Testis (tissue), 3 donors: Measurements from ENCODE around the gene C16orf92. TPM values are rescaled to one million over a fixed set of nuclear protein-coding genes. Genes with fewer than 3 reads are reported as not detected.

Experiments
- DNase-seq: peaks from one replicate; pipeline ENCODE4 v3.0.0-alpha.2; 2019
- H3K27ac ChIP-seq, 2 donors: fragments of 200-600 bp; sonication (generic); one replicate each; pipeline ENCODE4 v1.5.1; 2019
- H3K27me3 ChIP-seq: fragments of 200-600 bp; sonication (generic); one replicate; pipeline ENCODE4 v1.5.1; 2019
- H3K36me3 ChIP-seq: fragments of 200-600 bp; sonication (generic); one replicate; pipeline ENCODE4 v1.5.1; 2017; ENCODE audit warnings: low read depth; ENCODE audit errors: missing control alignments
- H3K4me1 ChIP-seq: fragments of 200-600 bp; sonication (generic); one replicate; pipeline ENCODE4 v1.5.1; 2019
- H3K4me3 ChIP-seq, 2 donors: fragments of 200-600 bp; sonication (generic); one replicate each; pipeline ENCODE4 v1.5.1; 2017 to 2019
- H3K9me3 ChIP-seq: fragments of 200-600 bp; sonication (generic); one replicate; pipeline ENCODE4 v1.5.1; 2017
- POLR2A ChIP-seq: fragments of 450-650 bp; IDR thresholded peaks from one replicate; pipeline ENCODE4 v1.6.1; 2017; ENCODE audit warnings: antibody characterized with exemption, mild to moderate bottlenecking, moderate library complexity
- WGBS, 2 donors: methylation state at CpG; one replicate each; pipeline ENCODE4 v1.1.5; 2018; 5-methylcytosine and 5-hydroxymethylcytosine counted together
- intact Hi-C: fragments of 100-400 bp; cut with DNase I; formaldehyde crosslinking; loops from one replicate; pipeline ENCODE4 v1.15.1; 2023; ENCODE audit warnings: low total_unique reads
- polyA plus RNA-seq: library from polyadenylated mRNA; stranded (reverse); fragments of 350-450 nt; fragmentation: Illumina TruSeq; extraction: RNeasy Lipid Tissue Mini Kit (QIAGEN cat#74804); gene quantifications from one replicate; pipeline ENCODE4 v1.2.3, GENCODE V29; 2014; ENCODE audit warnings: low read depth, low replicate concordance; ENCODE audit not compliant: insufficient read depth
- total RNA-seq, 2 donors: library from RNA; depleted of rRNA; stranded (reverse); fragments of >200 nt; gene quantifications; one replicate each; pipeline ENCODE4 v1.2.3, GENCODE V29; 2016
- TF ChIP-seq, protein P1 (sequence below), 3 experiments: fragments of 450-650 bp in 2 of 3; fragments of 200-600 bp in 1 of 3; sonication (generic) in 1 of 3; IDR thresholded peaks; one replicate each; pipeline ENCODE4 v1.5.1; 2016 to 2019; ENCODE audit warnings: antibody characterized with exemption in 3 of 3, mild to moderate bottlenecking in 2 of 3, moderate library complexity in 1 of 3

Gene C16orf92
- total and polyA plus RNA-seq, 3 donors from 2014 or later, result 12.4 to 91.3 (median 20.3) TPM

DNA sequence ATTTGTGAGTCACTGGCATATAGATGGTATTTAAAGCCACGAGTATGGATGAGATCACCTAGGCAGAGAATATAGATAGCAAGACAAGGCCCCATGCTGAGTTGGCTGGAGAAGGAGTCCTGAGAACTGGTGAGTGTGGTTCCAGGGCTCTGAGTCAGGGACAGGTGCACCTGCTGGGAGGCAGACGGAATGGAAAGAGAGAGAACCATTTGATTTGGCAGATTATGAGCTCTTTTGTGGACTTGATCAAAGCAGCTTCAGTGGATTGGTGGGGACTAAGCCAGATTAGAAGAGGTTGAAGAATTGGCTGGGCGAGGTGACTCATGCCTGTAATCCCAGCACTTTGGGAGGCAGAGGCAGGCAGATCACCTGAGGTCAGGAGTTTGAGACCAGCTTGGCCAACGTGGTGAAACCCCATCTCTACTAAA, 4.3 kb upstream of the C16orf92 start:
- Histone ChIP-seq H3K27ac (no peak overlapping the region), H3K4me1 (no peaks in the 10 kb centered on the region), H3K36me3 (no peaks in the 10 kb centered on the region), H3K9me3 (no peaks in the 10 kb centered on the region), H3K27me3 (no peaks in the 10 kb centered on the region), H3K4me3 (no peak overlapping the region)
- 77 to 82% methylated on average over 4 of the region's 4 CpGs for WGBS, 2 donors
- no peak for DNase-seq
- TF ChIP-seq, protein P1, sequence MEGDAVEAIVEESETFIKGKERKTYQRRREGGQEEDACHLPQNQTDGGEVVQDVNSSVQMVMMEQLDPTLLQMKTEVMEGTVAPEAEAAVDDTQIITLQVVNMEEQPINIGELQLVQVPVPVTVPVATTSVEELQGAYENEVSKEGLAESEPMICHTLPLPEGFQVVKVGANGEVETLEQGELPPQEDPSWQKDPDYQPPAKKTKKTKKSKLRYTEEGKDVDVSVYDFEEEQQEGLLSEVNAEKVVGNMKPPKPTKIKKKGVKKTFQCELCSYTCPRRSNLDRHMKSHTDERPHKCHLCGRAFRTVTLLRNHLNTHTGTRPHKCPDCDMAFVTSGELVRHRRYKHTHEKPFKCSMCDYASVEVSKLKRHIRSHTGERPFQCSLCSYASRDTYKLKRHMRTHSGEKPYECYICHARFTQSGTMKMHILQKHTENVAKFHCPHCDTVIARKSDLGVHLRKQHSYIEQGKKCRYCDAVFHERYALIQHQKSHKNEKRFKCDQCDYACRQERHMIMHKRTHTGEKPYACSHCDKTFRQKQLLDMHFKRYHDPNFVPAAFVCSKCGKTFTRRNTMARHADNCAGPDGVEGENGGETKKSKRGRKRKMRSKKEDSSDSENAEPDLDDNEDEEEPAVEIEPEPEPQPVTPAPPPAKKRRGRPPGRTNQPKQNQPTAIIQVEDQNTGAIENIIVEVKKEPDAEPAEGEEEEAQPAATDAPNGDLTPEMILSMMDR (IDR thresholded peaks at IDR 0.05), result no peak
- TF ChIP-seq POLR2A, result no peak
- intact Hi-C loops, result no loop called here

DNA sequence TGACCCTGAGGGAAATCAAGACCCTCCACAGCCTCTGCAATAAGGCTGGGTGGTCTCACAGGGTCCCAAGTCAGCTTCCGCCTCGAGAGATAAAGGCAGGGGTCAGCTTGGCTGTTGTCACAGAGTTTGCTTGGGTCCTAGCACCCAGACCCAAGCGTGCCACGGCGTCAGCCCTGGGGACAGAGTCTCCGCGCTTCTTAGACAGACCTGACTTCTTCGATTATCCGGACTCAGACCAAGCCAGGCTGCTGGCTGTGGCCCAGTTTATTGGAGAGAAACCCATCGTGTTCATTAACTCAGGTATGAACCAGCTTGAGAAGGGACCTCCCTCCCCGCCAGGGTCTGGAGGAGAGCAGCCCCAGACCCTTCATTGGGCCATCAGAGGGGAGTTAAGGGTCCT, 588 bp downstream of the C16orf92 start:
- intact Hi-C loops, result loop anchor here (10.0 kb wide), 1 partner anchor 329 kb away; no protein-coding TSS in a partner anchor
- no peak for TF ChIP-seq POLR2A
- TF ChIP-seq, protein P1 (IDR thresholded peaks at IDR 0.05), result no peak
- H3K9me3 ChIP-seq, result no peaks in the 10 kb centered on the region
- H3K27ac ChIP-seq, result no peak overlapping the region
- no peak overlapping the region for H3K4me3 ChIP-seq
- WGBS, 2 donors, result 71 to 93% methylated on average over 3 to 11 of the region's 11 CpGs
- peaks cover 2% of the 10 kb centered on the region for H3K4me1 ChIP-seq
- DNase-seq, result no peak
- no peaks in the 10 kb centered on the region for H3K36me3 ChIP-seq
- no peaks in the 10 kb centered on the region for H3K27me3 ChIP-seq

DNA sequence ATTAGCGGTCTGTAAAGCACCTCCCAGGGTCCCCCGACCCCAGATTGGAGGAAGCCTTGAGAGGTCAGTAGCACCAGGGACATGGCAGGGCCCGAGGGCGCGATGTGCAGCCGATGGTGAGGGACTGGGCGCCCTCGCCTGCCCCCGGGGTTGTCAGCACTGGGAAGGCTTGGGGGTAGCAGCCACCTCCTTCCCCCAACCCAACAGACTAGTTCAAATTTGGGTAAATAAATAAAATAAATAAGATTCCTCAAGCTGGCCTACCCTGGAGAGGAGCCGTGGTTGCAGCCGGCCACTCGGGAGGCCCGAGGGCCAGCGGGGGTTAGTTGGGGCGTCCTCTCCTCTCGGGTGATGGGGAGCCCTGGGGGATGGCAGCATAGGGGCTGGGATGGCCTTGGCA, 1.5 kb downstream of the C16orf92 start:
- Histone ChIP-seq H3K27me3 (no peaks in the 10 kb centered on the region), H3K4me1 (peaks cover 5% of the 10 kb centered on the region), H3K36me3 (no peaks in the 10 kb centered on the region), H3K4me3 (no peak overlapping the region), H3K27ac (no peak overlapping the region), H3K9me3 (no peaks in the 10 kb centered on the region)
- DNase-seq, result no peak
- intact Hi-C loops, result loop anchor here (10.0 kb wide), 1 partner anchor 330 kb away; no protein-coding TSS in a partner anchor
- 84 to 85% methylated on average over 16 of the region's 16 CpGs for WGBS, 2 donors
- no peak for TF ChIP-seq POLR2A
- TF ChIP-seq, protein P1 (IDR thresholded peaks at IDR 0.05), result no peak

DNA sequence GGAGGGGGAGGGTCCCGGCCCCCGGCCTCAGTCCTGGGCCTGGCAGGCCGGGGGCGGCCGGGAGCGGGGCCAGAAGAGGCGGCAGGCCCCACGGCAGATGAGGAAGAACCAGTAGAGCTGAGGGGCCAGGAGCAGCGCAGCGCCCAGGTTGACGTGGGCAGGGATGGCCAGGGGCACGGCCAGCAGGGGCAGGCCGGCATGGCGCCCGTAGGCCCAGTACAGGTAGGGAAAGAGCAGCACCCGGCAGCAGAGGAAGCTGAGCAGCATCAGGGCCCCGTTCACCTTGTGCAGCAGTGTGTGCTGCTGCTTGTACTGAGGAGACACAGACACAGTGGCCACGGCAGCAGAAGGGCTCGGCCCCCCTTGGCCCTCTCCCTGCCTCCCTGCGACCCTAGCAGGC, 2.2 kb downstream of the C16orf92 start:
- TF ChIP-seq, protein P1 (IDR thresholded peaks at IDR 0.05), result no peak
- TF ChIP-seq POLR2A, result no peak
- no peaks in the 10 kb centered on the region for H3K27me3 ChIP-seq
- no peak overlapping the region for H3K27ac ChIP-seq
- 80 to 84% methylated on average over 11 to 20 of the region's 20 CpGs for WGBS, 2 donors
- intact Hi-C loops, result loop anchor here (10.0 kb wide), 1 partner anchor 330 kb away; no protein-coding TSS in a partner anchor
- H3K9me3 ChIP-seq, result no peaks in the 10 kb centered on the region
- peaks cover 5% of the 10 kb centered on the region for H3K4me1 ChIP-seq
- no peak for DNase-seq
- no peaks in the 10 kb centered on the region for H3K36me3 ChIP-seq
- H3K4me3 ChIP-seq, result no peak overlapping the region

DNA sequence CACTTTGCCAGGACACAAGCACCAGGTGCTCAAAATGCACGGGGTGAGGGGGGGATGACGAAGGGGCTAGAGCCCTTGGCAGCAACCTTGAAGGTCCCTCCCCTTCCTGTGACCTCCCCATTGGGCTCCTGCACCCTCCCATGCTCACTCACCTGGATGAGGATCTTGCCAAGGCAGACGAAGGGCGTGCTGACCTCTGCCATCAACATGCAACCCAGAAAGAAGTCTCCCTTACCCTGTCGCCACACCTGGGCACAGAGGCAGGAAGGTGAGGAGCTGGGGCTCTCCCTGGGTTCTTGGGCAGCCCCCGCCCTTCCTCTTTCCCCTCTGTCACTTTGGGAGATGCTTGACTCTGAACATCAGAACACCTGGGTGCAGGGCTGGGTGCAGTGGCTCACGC, 2.6 kb downstream of the C16orf92 start:
- H3K4me1 ChIP-seq, result peaks cover 5% of the 10 kb centered on the region
- H3K9me3 ChIP-seq, result no peaks in the 10 kb centered on the region
- DNase-seq, result no peak
- intact Hi-C loops, result loop anchor here (10.0 kb wide), 1 partner anchor 331 kb away; no protein-coding TSS in a partner anchor
- H3K27ac ChIP-seq, result no peak overlapping the region
- no peak overlapping the region for H3K4me3 ChIP-seq
- H3K27me3 ChIP-seq, result no peaks in the 10 kb centered on the region
- no peaks in the 10 kb centered on the region for H3K36me3 ChIP-seq
- no peak for TF ChIP-seq POLR2A
- TF ChIP-seq, protein P1 (IDR thresholded peaks at IDR 0.05), result no peak
- 56 to 95% methylated on average over 2 to 7 of the region's 7 CpGs for WGBS, 2 donors
